ENCODE measurements around the gene PTPRR.
A peak's percentile ranks its signal among the peaks of the same experiment; 100 is the strongest.

PTPRR gene

DNA sequence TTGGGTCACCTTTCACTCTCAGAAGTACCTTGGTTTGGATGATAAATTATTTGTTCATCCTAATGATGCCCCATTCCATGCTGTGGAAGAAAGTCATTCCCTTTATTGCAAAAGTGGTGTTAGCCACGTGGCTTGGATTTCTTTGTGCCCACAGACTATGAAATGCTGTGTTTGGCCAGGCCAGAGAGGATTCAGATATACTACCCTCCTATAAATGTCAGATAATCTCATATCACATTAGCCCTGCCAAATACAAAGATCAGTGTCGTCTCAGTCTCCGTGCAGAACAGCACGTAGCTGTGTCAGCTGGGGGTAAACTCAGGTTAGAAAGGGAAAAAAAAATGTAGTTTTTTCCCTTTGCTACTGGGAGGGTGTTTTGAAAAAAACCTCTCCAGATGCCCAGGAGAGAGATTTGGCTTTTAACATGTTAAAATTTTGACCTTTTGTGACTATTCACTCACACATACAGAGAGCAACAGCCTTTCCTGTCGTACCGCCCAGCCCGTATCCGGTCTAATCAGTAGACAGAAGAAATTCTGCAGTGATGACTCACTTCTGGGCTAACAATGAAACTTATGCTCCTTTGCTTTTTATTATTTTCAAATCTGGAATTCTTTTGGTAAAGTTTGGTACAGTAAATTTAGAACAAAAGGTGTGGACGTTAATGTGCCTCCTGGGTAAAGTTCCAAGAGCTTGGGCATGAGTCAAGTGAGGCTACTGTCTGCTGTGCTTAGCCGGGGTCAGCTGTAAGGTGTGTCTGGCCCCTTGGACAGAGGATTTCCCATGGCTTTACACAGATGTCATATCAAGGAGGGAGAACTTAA lies 274.8 kb downstream of the PTPRR start:
- TF ChIP-seq, protein P1, sequence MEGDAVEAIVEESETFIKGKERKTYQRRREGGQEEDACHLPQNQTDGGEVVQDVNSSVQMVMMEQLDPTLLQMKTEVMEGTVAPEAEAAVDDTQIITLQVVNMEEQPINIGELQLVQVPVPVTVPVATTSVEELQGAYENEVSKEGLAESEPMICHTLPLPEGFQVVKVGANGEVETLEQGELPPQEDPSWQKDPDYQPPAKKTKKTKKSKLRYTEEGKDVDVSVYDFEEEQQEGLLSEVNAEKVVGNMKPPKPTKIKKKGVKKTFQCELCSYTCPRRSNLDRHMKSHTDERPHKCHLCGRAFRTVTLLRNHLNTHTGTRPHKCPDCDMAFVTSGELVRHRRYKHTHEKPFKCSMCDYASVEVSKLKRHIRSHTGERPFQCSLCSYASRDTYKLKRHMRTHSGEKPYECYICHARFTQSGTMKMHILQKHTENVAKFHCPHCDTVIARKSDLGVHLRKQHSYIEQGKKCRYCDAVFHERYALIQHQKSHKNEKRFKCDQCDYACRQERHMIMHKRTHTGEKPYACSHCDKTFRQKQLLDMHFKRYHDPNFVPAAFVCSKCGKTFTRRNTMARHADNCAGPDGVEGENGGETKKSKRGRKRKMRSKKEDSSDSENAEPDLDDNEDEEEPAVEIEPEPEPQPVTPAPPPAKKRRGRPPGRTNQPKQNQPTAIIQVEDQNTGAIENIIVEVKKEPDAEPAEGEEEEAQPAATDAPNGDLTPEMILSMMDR (conservative IDR thresholded peaks at IDR 0.05; ENCODE audit: low read depth, low read length), result no peak
- no peak overlapping the region for H3K4me3 ChIP-seq (ENCODE audit: low read depth, low read length)
- peak; percentile 93 for DNase-seq (ENCODE audit: low read depth)

DNA sequence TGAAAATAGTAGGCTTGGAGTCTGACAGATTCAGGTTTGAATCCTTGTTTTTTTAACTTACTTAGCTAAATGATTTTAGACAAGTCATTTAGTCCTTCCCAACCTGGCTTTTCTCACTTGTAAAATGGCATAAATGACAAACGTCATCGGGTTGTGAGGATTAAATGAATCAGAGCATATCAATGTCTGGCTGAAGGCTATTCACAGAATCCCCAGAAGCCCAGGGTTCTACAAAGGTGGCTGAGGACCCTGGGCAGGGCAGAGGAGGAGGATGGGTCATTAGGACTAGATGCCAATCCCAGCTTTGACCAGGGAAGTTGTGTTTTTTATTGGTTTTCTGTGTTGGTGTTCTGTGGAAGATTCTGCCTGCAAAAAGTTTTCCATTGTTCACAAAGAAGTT lies 275.7 kb downstream of the PTPRR start:
- TF ChIP-seq, protein P1 (conservative IDR thresholded peaks at IDR 0.05; ENCODE audit: low read depth, low read length), result no peak
- H3K4me3 ChIP-seq (ENCODE audit: low read depth, low read length), result no peak overlapping the region
- no peak for DNase-seq (ENCODE audit: low read depth)

DNA sequence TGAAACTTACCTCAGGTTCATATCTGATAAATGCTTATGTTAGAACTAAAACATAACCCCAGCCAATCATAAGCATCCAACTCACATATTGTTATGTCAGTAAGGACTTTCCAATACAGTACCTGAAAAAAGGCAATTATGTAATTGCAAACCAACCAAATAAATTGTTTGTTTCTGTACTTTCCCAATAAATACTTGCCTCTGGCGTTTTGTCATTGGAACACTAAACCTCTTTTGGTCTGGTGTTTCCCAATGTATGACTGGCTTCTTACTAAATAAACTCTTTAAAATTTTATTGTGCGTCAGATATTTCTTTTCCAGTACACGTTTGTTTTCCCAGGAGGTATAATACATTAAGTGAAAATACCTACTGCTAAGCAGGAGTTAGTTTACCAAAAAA lies 276.6 kb downstream of the PTPRR start:
- TF ChIP-seq, protein P1 (conservative IDR thresholded peaks at IDR 0.05; ENCODE audit: low read depth, low read length), result no peak
- no peak overlapping the region for H3K4me3 ChIP-seq (ENCODE audit: low read depth, low read length)
- DNase-seq (ENCODE audit: low read depth), result no peak

DNA sequence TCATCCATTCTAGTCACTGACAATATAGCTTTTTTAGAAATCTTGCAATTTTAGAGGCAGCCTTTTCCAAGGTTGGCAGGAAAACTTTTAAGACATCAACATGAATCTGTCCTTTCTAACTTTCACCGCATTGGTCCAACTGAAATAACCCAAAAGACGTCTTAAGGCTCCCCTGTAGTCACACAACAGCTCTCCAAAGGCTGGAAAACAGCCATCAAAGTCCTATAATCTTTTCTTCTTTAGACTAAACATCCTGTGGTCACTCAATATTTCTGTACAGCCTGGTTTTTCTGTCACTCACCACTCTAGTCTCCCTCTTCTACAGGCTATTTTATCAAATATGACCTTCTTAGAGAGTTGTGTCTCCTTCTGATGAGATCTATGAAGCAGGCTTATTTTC lies 278.8 kb downstream of the PTPRR start:
- TF ChIP-seq, protein P1 (conservative IDR thresholded peaks at IDR 0.05; ENCODE audit: low read depth, low read length), result no peak
- DNase-seq (ENCODE audit: low read depth), result no peak
- H3K4me3 ChIP-seq (ENCODE audit: low read depth, low read length), result no peak overlapping the region

GRCh38 chr12:70640901-70641300 lies 279.6 kb downstream of the PTPRR start:
- TF ChIP-seq, protein P1 (conservative IDR thresholded peaks at IDR 0.05; ENCODE audit: low read depth, low read length), result no peak
- no peak for DNase-seq (ENCODE audit: low read depth)
- H3K4me3 ChIP-seq (ENCODE audit: low read depth, low read length), result no peak overlapping the region

GRCh38 chr12:70639535-70639934 lies 281.0 kb downstream of the PTPRR start:
- TF ChIP-seq, protein P1 (conservative IDR thresholded peaks at IDR 0.05; ENCODE audit: low read depth, low read length), result no peak
- no peak for DNase-seq (ENCODE audit: low read depth)
- no peak overlapping the region for H3K4me3 ChIP-seq (ENCODE audit: low read depth, low read length)
